NB4 (cell line): ENCODE data around the gene SLC25A38.

ENCODE experiments used
- POLR2A ChIP-seq: IDR thresholded peaks from 2 replicates; pipeline ENCODE4 v1.6.1; 2011; ENCODE audit warnings: mild to moderate bottlenecking; ENCODE audit not compliant: insufficient read length; ENCODE audit errors: extremely low read depth
- TF ChIP-seq, protein P1 (sequence below): IDR thresholded peaks from one replicate; pipeline ENCODE4 v1.5.1; 2012; ENCODE audit warnings: low read depth, low read length

DNA sequence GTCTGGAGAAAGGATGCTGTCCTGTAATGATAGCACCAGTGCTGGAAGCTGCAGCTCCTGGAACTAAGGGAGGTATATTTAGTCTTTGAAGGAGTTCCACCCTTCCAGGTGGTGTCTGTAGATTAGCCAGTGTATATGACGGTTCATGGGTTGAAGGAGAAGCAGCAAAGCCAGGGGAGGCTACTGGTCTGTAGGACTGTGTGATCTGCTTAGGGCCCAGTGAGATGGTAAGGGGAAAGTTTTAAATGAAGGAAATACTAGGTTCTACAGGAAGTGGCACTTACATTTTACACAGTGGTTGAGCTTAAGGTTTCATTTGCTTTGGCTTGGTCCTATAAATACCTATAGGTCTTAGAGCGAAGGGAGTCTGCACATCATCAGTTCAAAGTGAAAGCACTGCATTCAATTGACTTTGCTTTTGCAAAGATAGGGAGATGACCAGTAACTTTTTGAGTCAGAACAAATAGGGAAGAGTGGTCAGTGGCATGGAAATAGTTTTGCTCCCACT lies 5.6 kb downstream of the SLC25A38 start:
- no peak for TF ChIP-seq POLR2A
- TF ChIP-seq, protein P1, sequence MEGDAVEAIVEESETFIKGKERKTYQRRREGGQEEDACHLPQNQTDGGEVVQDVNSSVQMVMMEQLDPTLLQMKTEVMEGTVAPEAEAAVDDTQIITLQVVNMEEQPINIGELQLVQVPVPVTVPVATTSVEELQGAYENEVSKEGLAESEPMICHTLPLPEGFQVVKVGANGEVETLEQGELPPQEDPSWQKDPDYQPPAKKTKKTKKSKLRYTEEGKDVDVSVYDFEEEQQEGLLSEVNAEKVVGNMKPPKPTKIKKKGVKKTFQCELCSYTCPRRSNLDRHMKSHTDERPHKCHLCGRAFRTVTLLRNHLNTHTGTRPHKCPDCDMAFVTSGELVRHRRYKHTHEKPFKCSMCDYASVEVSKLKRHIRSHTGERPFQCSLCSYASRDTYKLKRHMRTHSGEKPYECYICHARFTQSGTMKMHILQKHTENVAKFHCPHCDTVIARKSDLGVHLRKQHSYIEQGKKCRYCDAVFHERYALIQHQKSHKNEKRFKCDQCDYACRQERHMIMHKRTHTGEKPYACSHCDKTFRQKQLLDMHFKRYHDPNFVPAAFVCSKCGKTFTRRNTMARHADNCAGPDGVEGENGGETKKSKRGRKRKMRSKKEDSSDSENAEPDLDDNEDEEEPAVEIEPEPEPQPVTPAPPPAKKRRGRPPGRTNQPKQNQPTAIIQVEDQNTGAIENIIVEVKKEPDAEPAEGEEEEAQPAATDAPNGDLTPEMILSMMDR: no peak
